HepG2 (cell line): ENCODE measurements around the gene SLC25A19. TPM values are rescaled to one million over a fixed set of nuclear protein-coding genes. Genes with fewer than 3 reads are reported as not detected.
A peak's percentile ranks its signal among the peaks of the same experiment; 100 is the strongest.

ENCODE experiments used
- ARHGAP35 ChIP-seq: sonication (generic); formaldehyde crosslinking; IDR thresholded peaks from 2 replicates; pipeline ENCODE4 v1.9.0; 2022; ENCODE audit warnings: mild to moderate bottlenecking, inconsistent platforms, moderate library complexity, missing genetic modification reagents, borderline replicate concordance
- ASH2L ChIP-seq: fragments of 300-600, 200-600 bp; sonication (generic); IDR thresholded peaks from 2 replicates; pipeline ENCODE4 v1.7.0; 2017; ENCODE audit warnings: low read depth, mild to moderate bottlenecking, moderate library complexity, mixed read lengths, low read length; ENCODE audit not compliant: insufficient read length
- HOXA7 ChIP-seq: sonication (generic); formaldehyde crosslinking; IDR thresholded peaks from 2 replicates; pipeline ENCODE4 v1.8.1; 2022; ENCODE audit warnings: mild to moderate bottlenecking, missing genetic modification reagents, moderate library complexity
- MEIS2 ChIP-seq: sonication (generic); formaldehyde crosslinking; IDR thresholded peaks from 2 replicates; pipeline ENCODE4 v1.9.0; 2021; ENCODE audit warnings: mild to moderate bottlenecking, missing genetic modification reagents
- SOX6 ChIP-seq, 2 experiments: fragments of 450-650 bp in 1 of 2; sonication (generic) in 1 of 2; formaldehyde crosslinking in 1 of 2; IDR thresholded peaks; 2 replicates each; pipeline versions ENCODE4 v1.4.0 to v1.6.1; 2017 to 2020; ENCODE audit warnings: antibody characterized with exemption in 1 of 2, mild to moderate bottlenecking in 1 of 2, missing genetic modification reagents in 1 of 2
- SRF ChIP-seq: IDR thresholded peaks from 2 replicates; pipeline ENCODE4 v1.6.1; 2011; ENCODE audit warnings: mild to moderate bottlenecking, low read depth, low read length, moderate library complexity
- SUZ12 ChIP-seq: fragments of 150-350 bp; IDR thresholded peaks from 2 replicates; pipeline ENCODE4 v1.6.1; 2014; ENCODE audit warnings: low read depth, low read length
- ZNF333 ChIP-seq: sonication (generic); formaldehyde crosslinking; IDR thresholded peaks from 2 replicates; pipeline ENCODE4 v1.4.0; 2020; ENCODE audit warnings: mild to moderate bottlenecking, missing genetic modification reagents, borderline replicate concordance
- ZNF781 ChIP-seq: sonication (generic); formaldehyde crosslinking; IDR thresholded peaks from 2 replicates; pipeline ENCODE4 v1.5.1; 2020; ENCODE audit warnings: borderline replicate concordance, mild to moderate bottlenecking, missing genetic modification reagents; ENCODE audit errors: not compliant biosample characterization
- polyA plus RNA-seq, 8 experiments: library from polyadenylated mRNA; depleted of rRNA in 3 of 8; stranded (reverse) in 7 of 8; unstranded in 1 of 8; fragments of >200 nt; fragmentation: Illumina TruSeq in 4 of 8; extraction: Trizol in 4 of 8; gene quantifications; 2 replicates each; pipeline versions ENCODE4 v1.2.1 to v1.2.3, GENCODE V29; 2011 to 2016; ENCODE audit warnings: low read depth in 4 of 8, missing spikeins in 1 of 8, mixed read lengths in 1 of 8; ENCODE audit not compliant: insufficient read depth in 1 of 8
- total RNA-seq, 5 experiments: library from RNA; depleted of rRNA; stranded (reverse); fragments of >200 nt; fragmentation: Illumina TruSeq; extraction: Trizol; gene quantifications; 2 replicates each; pipeline ENCODE4 v1.2.3, GENCODE V29; 2016; ENCODE audit warnings: low read depth in 1 of 5
- TF ChIP-seq, protein P1 (sequence below): sonication (generic); formaldehyde crosslinking; IDR thresholded peaks from 2 replicates; pipeline ENCODE4 v1.5.1; 2020; ENCODE audit warnings: missing genetic modification reagents, mild to moderate bottlenecking, borderline replicate concordance
- TF ChIP-seq, protein P2 (sequence below): sonication (generic); formaldehyde crosslinking; IDR thresholded peaks from 2 replicates; pipeline ENCODE4 v1.4.0; 2020; ENCODE audit warnings: missing genetic modification reagents
- TF ChIP-seq, protein P3 (sequence below): sonication (generic); formaldehyde crosslinking; IDR thresholded peaks from 2 replicates; pipeline ENCODE4 v1.8.1; 2023; ENCODE audit warnings: mild to moderate bottlenecking, missing genetic modification reagents
- TF ChIP-seq, protein P4 (sequence below): sonication (generic); formaldehyde crosslinking; IDR thresholded peaks from 2 replicates; pipeline ENCODE4 v1.8.0; 2022; ENCODE audit warnings: low read depth, missing genetic modification reagents
- TF ChIP-seq, protein P5 (sequence below): sonication (generic); formaldehyde crosslinking; IDR thresholded peaks from 2 replicates; pipeline ENCODE4 v1.9.0; 2022; ENCODE audit warnings: missing genetic modification reagents, mild to moderate bottlenecking, borderline replicate concordance
- TF ChIP-seq, protein P6 (sequence below): sonication (generic); formaldehyde crosslinking; IDR thresholded peaks from 2 replicates; pipeline ENCODE4 v1.4.0; 2020; ENCODE audit warnings: mild to moderate bottlenecking, missing genetic modification reagents, borderline replicate concordance

Gene SLC25A19
- total and polyA plus RNA-seq, 2 of the 13 experiments (the other 11 are each of a cell fraction or from before 2014, with no cell fraction given) = 24.4 to 41.4 TPM

- TF ChIP-seq, protein P1, sequence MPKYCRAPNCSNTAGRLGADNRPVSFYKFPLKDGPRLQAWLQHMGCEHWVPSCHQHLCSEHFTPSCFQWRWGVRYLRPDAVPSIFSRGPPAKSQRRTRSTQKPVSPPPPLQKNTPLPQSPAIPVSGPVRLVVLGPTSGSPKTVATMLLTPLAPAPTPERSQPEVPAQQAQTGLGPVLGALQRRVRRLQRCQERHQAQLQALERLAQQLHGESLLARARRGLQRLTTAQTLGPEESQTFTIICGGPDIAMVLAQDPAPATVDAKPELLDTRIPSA (CRISPR knock-in tag) = peak; percentile 35; the same call in 1 of the 2 replicates
- TF ChIP-seq, protein P2, sequence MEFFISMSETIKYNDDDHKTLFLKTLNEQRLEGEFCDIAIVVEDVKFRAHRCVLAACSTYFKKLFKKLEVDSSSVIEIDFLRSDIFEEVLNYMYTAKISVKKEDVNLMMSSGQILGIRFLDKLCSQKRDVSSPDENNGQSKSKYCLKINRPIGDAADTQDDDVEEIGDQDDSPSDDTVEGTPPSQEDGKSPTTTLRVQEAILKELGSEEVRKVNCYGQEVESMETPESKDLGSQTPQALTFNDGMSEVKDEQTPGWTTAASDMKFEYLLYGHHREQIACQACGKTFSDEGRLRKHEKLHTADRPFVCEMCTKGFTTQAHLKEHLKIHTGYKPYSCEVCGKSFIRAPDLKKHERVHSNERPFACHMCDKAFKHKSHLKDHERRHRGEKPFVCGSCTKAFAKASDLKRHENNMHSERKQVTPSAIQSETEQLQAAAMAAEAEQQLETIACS (CRISPR knock-in tag) = peak; percentile 51; the same call in 1 of the 2 replicates
- TF ChIP-seq, protein P3, sequence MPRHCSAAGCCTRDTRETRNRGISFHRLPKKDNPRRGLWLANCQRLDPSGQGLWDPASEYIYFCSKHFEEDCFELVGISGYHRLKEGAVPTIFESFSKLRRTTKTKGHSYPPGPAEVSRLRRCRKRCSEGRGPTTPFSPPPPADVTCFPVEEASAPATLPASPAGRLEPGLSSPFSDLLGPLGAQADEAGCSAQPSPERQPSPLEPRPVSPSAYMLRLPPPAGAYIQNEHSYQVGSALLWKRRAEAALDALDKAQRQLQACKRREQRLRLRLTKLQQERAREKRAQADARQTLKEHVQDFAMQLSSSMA (CRISPR knock-in tag) = peak; percentile 82; the same call in 1 of the 2 replicates
- TF ChIP-seq, protein P4, sequence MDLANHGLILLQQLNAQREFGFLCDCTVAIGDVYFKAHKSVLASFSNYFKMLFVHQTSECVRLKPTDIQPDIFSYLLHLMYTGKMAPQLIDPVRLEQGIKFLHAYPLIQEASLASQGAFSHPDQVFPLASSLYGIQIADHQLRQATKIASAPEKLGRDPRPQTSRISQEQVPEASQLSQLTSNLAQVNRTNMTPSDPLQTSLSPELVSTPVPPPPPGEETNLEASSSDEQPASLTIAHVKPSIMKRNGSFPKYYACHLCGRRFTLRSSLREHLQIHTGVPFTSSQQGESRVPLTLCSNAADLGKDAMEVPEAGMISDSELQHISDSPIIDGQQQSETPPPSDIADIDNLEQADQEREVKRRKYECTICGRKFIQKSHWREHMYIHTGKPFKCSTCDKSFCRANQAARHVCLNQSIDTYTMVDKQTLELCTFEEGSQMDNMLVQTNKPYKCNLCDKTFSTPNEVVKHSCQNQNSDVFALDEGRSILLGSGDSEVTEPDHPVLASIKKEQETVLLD (CRISPR knock-in tag) = no peak
- TF ChIP-seq SRF (no peak), ZNF781 (CRISPR knock-in tag) (no peak), SUZ12 (no peak), ARHGAP35 (CRISPR knock-in tag) (0 out of 2 replicates have a peak, but pooled peaks have one; percentile 31), HOXA7 (CRISPR knock-in tag) (no peak), ZNF333 (peak; percentile 10; the same call in 1 of the 2 replicates), ASH2L (peak; percentile 49), SOX6 (IDR thresholded peaks at IDR 0.05) (no peak), SOX6 (CRISPR knock-in tag; IDR thresholded peaks at IDR 0.05) (peak; percentile 35), MEIS2 (no peak; the same call in 1 of the 2 replicates)
- TF ChIP-seq, protein P5, sequence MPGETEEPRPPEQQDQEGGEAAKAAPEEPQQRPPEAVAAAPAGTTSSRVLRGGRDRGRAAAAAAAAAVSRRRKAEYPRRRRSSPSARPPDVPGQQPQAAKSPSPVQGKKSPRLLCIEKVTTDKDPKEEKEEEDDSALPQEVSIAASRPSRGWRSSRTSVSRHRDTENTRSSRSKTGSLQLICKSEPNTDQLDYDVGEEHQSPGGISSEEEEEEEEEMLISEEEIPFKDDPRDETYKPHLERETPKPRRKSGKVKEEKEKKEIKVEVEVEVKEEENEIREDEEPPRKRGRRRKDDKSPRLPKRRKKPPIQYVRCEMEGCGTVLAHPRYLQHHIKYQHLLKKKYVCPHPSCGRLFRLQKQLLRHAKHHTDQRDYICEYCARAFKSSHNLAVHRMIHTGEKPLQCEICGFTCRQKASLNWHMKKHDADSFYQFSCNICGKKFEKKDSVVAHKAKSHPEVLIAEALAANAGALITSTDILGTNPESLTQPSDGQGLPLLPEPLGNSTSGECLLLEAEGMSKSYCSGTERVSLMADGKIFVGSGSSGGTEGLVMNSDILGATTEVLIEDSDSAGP (CRISPR knock-in tag) = peak; percentile 76
- TF ChIP-seq, protein P6, sequence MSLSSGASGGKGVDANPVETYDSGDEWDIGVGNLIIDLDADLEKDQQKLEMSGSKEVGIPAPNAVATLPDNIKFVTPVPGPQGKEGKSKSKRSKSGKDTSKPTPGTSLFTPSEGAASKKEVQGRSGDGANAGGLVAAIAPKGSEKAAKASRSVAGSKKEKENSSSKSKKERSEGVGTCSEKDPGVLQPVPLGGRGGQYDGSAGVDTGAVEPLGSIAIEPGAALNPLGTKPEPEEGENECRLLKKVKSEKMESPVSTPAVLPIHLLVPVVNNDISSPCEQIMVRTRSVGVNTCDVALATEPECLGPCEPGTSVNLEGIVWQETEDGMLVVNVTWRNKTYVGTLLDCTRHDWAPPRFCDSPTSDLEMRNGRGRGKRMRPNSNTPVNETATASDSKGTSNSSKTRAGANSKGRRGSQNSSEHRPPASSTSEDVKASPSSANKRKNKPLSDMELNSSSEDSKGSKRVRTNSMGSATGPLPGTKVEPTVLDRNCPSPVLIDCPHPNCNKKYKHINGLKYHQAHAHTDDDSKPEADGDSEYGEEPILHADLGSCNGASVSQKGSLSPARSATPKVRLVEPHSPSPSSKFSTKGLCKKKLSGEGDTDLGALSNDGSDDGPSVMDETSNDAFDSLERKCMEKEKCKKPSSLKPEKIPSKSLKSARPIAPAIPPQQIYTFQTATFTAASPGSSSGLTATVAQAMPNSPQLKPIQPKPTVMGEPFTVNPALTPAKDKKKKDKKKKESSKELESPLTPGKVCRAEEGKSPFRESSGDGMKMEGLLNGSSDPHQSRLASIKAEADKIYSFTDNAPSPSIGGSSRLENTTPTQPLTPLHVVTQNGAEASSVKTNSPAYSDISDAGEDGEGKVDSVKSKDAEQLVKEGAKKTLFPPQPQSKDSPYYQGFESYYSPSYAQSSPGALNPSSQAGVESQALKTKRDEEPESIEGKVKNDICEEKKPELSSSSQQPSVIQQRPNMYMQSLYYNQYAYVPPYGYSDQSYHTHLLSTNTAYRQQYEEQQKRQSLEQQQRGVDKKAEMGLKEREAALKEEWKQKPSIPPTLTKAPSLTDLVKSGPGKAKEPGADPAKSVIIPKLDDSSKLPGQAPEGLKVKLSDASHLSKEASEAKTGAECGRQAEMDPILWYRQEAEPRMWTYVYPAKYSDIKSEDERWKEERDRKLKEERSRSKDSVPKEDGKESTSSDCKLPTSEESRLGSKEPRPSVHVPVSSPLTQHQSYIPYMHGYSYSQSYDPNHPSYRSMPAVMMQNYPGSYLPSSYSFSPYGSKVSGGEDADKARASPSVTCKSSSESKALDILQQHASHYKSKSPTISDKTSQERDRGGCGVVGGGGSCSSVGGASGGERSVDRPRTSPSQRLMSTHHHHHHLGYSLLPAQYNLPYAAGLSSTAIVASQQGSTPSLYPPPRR (CRISPR knock-in tag) = 0 out of 2 replicates have a peak, but pooled peaks have one; percentile 29
These were observed 18.8 kb downstream of the SLC25A19 start (continued) for GRCh38 chr17:75270218-75270965.
